Activated naive CD8-positive, alpha-beta T cell treated with anti-CD3 and anti-CD28 coated beads, Interleukin-2, amount 50 U/mL, for 24 hours (primary cell): ENCODE results near the gene MAST2.
"Not testable (repeated sequence)": the region's sequence is repeated elsewhere in the genome, so short reads cannot be mapped to it uniquely, and the experiment has no call there.

Experiments
- ATAC-seq: fragments of 150-1000 bp; cut with Tn5 transposase; one replicate; pipeline ENCODE4 v1.10.0; 2021
- DNase-seq: peaks from one replicate; pipeline ENCODE4 v3.0.0; 2021
- H3K27ac Mint-ChIP-seq: one replicate; pipeline ENCODE4 v1.8.0; 2021; ENCODE audit warnings: mild to moderate bottlenecking, mixed read lengths
- H3K27me3 Mint-ChIP-seq: one replicate; pipeline ENCODE4 v1.8.0; 2021; ENCODE audit warnings: mixed read lengths
- H3K36me3 Mint-ChIP-seq: one replicate; pipeline ENCODE4 v1.8.0; 2021; ENCODE audit warnings: low read depth, mixed read lengths
- H3K4me1 Mint-ChIP-seq: one replicate; pipeline ENCODE4 v1.8.0; 2021; ENCODE audit warnings: mixed read lengths
- H3K4me3 Mint-ChIP-seq: one replicate; pipeline ENCODE4 v1.8.0; 2021; ENCODE audit warnings: mild to moderate bottlenecking, moderate library complexity, mixed read lengths
- H3K9me3 Mint-ChIP-seq: one replicate; pipeline ENCODE4 v1.8.0; 2021; ENCODE audit warnings: mixed read lengths

The MAST2 gene

GRCh38 chr1:45833361-45833760 lies 29.9 kb downstream of the MAST2 start:
- DNase-seq (no peak), ATAC-seq (no peak)
- Mint-ChIP-seq H3K27me3 (no peaks in the 10 kb centered on the region), H3K36me3 (peaks cover 26% of the 10 kb centered on the region), H3K9me3 (no peaks in the 10 kb centered on the region), H3K4me1 (no peaks in the 10 kb centered on the region), H3K4me3 (no peak overlapping the region), H3K27ac (no peak overlapping the region)

GRCh38 chr1:45834689-45835088 lies 31.3 kb downstream of the MAST2 start:
- ATAC-seq (no peak), DNase-seq (no peak)
- H3K4me1 Mint-ChIP-seq = no peaks in the 10 kb centered on the region
- H3K9me3 Mint-ChIP-seq = no peaks in the 10 kb centered on the region
- H3K27ac Mint-ChIP-seq = no peak overlapping the region
- H3K36me3 Mint-ChIP-seq = peaks cover 30% of the 10 kb centered on the region
- H3K4me3 Mint-ChIP-seq = no peak overlapping the region
- H3K27me3 Mint-ChIP-seq = no peaks in the 10 kb centered on the region

- Mint-ChIP-seq H3K27me3 (no peaks in the 10 kb centered on the region), H3K4me3 (no peak overlapping the region), H3K36me3 (peaks cover 24% of the 10 kb centered on the region), H3K4me1 (no peaks in the 10 kb centered on the region), H3K9me3 (no peaks in the 10 kb centered on the region), H3K27ac (no peak overlapping the region)
- DNase-seq = no peak
- ATAC-seq = no peak
Measured at GRCh38 chr1:45836451-45836850, 33.0 kb downstream of the MAST2 start.

GRCh38 chr1:45836861-45837260 lies 33.4 kb downstream of the MAST2 start:
- H3K9me3 Mint-ChIP-seq, H3K4me3 Mint-ChIP-seq: not testable (repeated sequence)

GRCh38 chr1:45838322-45838721 lies 34.9 kb downstream of the MAST2 start:
- not testable (repeated sequence) for H3K27me3 Mint-ChIP-seq, H3K27ac Mint-ChIP-seq, DNase-seq, H3K4me3 Mint-ChIP-seq, H3K4me1 Mint-ChIP-seq, ATAC-seq, H3K9me3 Mint-ChIP-seq
- peaks cover 18% of the 10 kb centered on the region for H3K36me3 Mint-ChIP-seq

More at GRCh38 chr1:45836861-45837260, 33.4 kb downstream of the MAST2 start:
- not testable (repeated sequence) for H3K27ac Mint-ChIP-seq, DNase-seq, H3K4me1 Mint-ChIP-seq, H3K27me3 Mint-ChIP-seq, ATAC-seq
- H3K36me3 Mint-ChIP-seq = peaks cover 23% of the 10 kb centered on the region

- no peaks in the 10 kb centered on the region for H3K27me3 Mint-ChIP-seq
- ATAC-seq (no peak), DNase-seq (no peak)
- peaks cover 11% of the 10 kb centered on the region for H3K4me1 Mint-ChIP-seq
- H3K36me3 Mint-ChIP-seq = peaks cover 8% of the 10 kb centered on the region
- no peak overlapping the region for H3K27ac Mint-ChIP-seq
- H3K4me3 Mint-ChIP-seq = no peak overlapping the region
- H3K9me3 Mint-ChIP-seq = no peaks in the 10 kb centered on the region
Measured at GRCh38 chr1:45840704-45841103, 37.3 kb downstream of the MAST2 start.

GRCh38 chr1:45842786-45843185 lies 39.4 kb downstream of the MAST2 start:
- no peak for DNase-seq
- ATAC-seq = peak; percentile 65
- no peak overlapping the region for H3K4me3 Mint-ChIP-seq
- H3K9me3 Mint-ChIP-seq = no peaks in the 10 kb centered on the region
- peaks cover 8% of the 10 kb centered on the region for H3K36me3 Mint-ChIP-seq
- no peak overlapping the region for H3K27ac Mint-ChIP-seq
- H3K27me3 Mint-ChIP-seq = no peaks in the 10 kb centered on the region
- H3K4me1 Mint-ChIP-seq = peaks cover 11% of the 10 kb centered on the region

GRCh38 chr1:45843474-45843905 lies 40.1 kb downstream of the MAST2 start:
- Mint-ChIP-seq H3K27me3 (no peaks in the 10 kb centered on the region), H3K4me1 (peaks cover 11% of the 10 kb centered on the region), H3K4me3 (no peak overlapping the region), H3K27ac (no peak overlapping the region), H3K9me3 (peaks cover under 1% of the 10 kb centered on the region), H3K36me3 (peaks cover 12% of the 10 kb centered on the region)
- ATAC-seq (no peak), DNase-seq (no peak)

- not testable (repeated sequence) for ATAC-seq, H3K4me3 Mint-ChIP-seq, H3K27me3 Mint-ChIP-seq, H3K27ac Mint-ChIP-seq, DNase-seq, H3K9me3 Mint-ChIP-seq
- H3K4me1 Mint-ChIP-seq = peaks cover 11% of the 10 kb centered on the region
- H3K36me3 Mint-ChIP-seq = peaks cover 13% of the 10 kb centered on the region
Measured at GRCh38 chr1:45844000-45844399, 40.6 kb downstream of the MAST2 start.

GRCh38 chr1:45846931-45847330 lies 43.5 kb downstream of the MAST2 start:
- Mint-ChIP-seq H3K4me3 (no peak overlapping the region), H3K36me3 (peaks cover 10% of the 10 kb centered on the region), H3K4me1 (peaks cover 11% of the 10 kb centered on the region), H3K27me3 (no peaks in the 10 kb centered on the region), H3K9me3 (peaks cover 12% of the 10 kb centered on the region), H3K27ac (no peak overlapping the region)
- DNase-seq (no peak), ATAC-seq (no peak)

GRCh38 chr1:45848097-45848496 lies 44.7 kb downstream of the MAST2 start:
- Mint-ChIP-seq H3K36me3 (peaks cover 10% of the 10 kb centered on the region), H3K27me3 (no peaks in the 10 kb centered on the region), H3K4me1 (peaks cover 4% of the 10 kb centered on the region), H3K27ac (no peak overlapping the region), H3K9me3 (peaks cover 12% of the 10 kb centered on the region), H3K4me3 (no peak overlapping the region)
- no peak for DNase-seq
- no peak for ATAC-seq

- Mint-ChIP-seq H3K27ac (no peak overlapping the region), H3K36me3 (peaks cover 10% of the 10 kb centered on the region), H3K4me1 (no peaks in the 10 kb centered on the region)
Measured at GRCh38 chr1:45848714-45849113, 45.3 kb downstream of the MAST2 start.

GRCh38 chr1:45850017-45850416 lies 46.6 kb downstream of the MAST2 start:
- Mint-ChIP-seq H3K36me3 (peaks cover 10% of the 10 kb centered on the region), H3K9me3 (peaks cover 12% of the 10 kb centered on the region), H3K4me1 (no peaks in the 10 kb centered on the region), H3K4me3 (no peak overlapping the region), H3K27me3 (no peaks in the 10 kb centered on the region), H3K27ac (no peak overlapping the region)
- no peak for ATAC-seq
- DNase-seq = no peak

More at GRCh38 chr1:45848714-45849113, 45.3 kb downstream of the MAST2 start:
- Mint-ChIP-seq H3K27me3 (no peaks in the 10 kb centered on the region), H3K9me3 (peaks cover 12% of the 10 kb centered on the region), H3K4me3 (no peak overlapping the region)
- no peak for ATAC-seq
- DNase-seq = no peak

GRCh38 chr1:45854724-45855123 lies 51.3 kb downstream of the MAST2 start:
- no peak for ATAC-seq
- H3K36me3 Mint-ChIP-seq = no peaks in the 10 kb centered on the region
- no peak for DNase-seq
- H3K9me3 Mint-ChIP-seq = peaks cover 6% of the 10 kb centered on the region
- H3K27me3 Mint-ChIP-seq = no peaks in the 10 kb centered on the region
- no peak overlapping the region for H3K4me3 Mint-ChIP-seq
- H3K4me1 Mint-ChIP-seq = no peaks in the 10 kb centered on the region
- no peak overlapping the region for H3K27ac Mint-ChIP-seq

- ATAC-seq (no peak), DNase-seq (no peak)
- no peaks in the 10 kb centered on the region for H3K9me3 Mint-ChIP-seq
- peaks cover 3% of the 10 kb centered on the region for H3K36me3 Mint-ChIP-seq
- H3K27me3 Mint-ChIP-seq = no peaks in the 10 kb centered on the region
- peaks cover 10% of the 10 kb centered on the region for H3K4me1 Mint-ChIP-seq
- H3K4me3 Mint-ChIP-seq = no peak overlapping the region
- H3K27ac Mint-ChIP-seq = no peak overlapping the region
Measured at GRCh38 chr1:45857101-45857700, 53.8 kb downstream of the MAST2 start.
